AG09319 (cell line): ENCODE data around the gene SCP2D1.

Experiments
- DNase-seq: peaks from one replicate; pipeline ENCODE4 v3.0.0-alpha.2; 2010; ENCODE audit warnings: low read depth; ENCODE audit errors: extremely low read depth
- TF ChIP-seq, protein P1 (sequence below): IDR thresholded peaks from 2 replicates; pipeline ENCODE4 v1.5.1; 2011; ENCODE audit warnings: low read depth, mild to moderate bottlenecking, inconsistent platforms, low read length, moderate library complexity

SCP2D1 gene

DNA sequence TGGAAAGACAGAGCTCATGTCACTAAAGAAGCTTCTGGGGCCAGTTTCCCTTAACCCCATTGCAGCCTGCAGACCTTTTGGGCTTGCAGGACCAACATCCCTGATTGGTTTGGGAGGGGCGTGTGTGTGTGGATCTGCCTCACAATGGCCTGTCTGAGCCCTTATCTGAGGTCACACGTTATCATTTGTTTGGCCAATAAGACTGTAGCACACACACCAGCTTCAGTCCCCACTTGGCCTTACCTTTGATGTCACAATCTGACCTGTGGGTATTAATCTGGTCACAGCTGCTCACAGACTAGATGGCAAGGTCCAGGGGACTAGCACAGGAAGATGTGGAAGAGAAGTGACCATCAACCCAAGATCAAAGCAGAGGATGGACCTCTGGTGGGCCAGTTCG lies at the start of gene SCP2D1:
SCP2D1 (plus strand) TSS at position 301 of the 400 bp plus-strand sequence; CDS start at position 334, 33 bp downstream.
- TF ChIP-seq, protein P1, sequence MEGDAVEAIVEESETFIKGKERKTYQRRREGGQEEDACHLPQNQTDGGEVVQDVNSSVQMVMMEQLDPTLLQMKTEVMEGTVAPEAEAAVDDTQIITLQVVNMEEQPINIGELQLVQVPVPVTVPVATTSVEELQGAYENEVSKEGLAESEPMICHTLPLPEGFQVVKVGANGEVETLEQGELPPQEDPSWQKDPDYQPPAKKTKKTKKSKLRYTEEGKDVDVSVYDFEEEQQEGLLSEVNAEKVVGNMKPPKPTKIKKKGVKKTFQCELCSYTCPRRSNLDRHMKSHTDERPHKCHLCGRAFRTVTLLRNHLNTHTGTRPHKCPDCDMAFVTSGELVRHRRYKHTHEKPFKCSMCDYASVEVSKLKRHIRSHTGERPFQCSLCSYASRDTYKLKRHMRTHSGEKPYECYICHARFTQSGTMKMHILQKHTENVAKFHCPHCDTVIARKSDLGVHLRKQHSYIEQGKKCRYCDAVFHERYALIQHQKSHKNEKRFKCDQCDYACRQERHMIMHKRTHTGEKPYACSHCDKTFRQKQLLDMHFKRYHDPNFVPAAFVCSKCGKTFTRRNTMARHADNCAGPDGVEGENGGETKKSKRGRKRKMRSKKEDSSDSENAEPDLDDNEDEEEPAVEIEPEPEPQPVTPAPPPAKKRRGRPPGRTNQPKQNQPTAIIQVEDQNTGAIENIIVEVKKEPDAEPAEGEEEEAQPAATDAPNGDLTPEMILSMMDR: no peak
- no peak for DNase-seq

DNA sequence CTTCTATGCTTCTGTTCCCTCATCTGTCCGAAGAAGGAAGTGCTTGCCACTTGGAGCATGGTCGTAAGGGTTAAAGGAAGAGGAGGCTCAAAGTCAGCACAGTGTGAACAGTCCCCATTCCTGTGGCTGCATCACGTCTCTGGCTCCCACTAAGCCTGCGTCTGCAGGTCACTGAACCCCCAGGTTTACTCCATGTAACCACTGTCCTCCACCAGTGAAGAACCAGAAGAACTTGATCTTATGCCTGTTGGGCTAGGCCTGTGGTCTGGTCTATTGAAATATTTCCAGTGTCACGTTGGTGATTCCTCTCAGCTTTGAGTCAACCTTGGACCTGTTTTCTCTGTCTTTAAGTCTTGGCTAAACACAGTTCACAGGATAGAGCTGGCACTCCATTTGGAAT lies 45.9 kb upstream of the SCP2D1 start:
- DNase-seq: no peak
- TF ChIP-seq, protein P1: no peak

DNA sequence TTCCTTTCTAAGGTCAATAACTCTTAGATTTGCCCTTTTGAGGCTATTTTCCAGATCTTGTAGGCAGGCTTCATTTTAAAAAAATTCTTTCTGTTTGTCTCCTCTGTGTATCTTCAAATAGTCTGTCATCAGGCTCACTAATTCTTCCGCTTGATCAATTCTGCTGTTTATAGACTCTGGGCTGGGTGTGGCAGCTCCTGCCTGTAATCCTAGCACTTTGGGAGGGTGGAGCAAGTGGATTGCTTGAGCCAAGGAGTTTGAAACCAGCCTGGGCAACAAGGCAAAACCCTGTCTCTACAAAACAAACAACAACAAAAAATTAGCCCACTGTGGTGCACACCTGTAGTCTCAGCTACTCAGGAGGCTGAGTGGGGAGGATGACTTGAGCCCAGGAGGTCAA lies 40.0 kb upstream of the SCP2D1 start:
- DNase-seq: no peak
- TF ChIP-seq, protein P1: no peak

DNA sequence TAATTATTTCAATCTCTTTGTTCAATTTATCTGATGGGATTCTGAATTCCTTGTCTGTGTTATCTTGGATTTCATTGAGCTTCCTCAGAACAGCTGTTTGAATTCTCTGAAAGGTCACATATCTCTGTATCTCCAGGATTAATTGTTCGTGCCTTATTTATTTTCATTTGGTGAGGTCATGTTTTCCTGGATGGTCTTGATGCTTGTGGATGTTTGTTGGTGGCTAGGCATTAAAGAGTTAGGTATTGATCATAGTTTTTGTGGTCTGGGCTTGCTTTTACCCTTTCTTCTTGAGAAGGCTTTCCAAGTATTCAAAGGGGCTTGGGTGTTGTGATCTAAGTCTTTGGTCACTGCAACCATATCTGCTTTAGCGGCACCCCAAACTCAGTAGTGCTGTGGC lies 39.4 kb upstream of the SCP2D1 start:
- DNase-seq: no peak
- TF ChIP-seq, protein P1: no peak

DNA sequence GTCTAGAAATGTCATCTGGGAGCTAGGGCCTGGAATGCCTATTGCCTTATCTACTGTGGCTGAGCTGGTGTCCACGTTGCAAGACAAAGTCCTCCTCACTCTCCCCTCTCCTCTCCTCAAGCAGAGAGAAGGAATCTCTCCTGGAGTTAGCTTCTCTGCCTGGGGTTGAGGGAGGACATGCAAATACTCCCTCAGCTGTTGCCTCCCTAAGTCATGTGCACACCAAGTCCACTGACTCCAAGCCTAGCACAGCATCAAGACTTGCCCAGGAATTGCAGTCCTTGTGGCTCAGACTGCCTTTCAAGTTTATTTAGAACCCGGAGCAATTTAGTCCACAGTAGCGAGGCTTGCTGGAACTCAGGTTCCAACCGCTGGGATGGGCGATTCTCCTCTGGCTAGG lies 38.0 kb upstream of the SCP2D1 start:
- TF ChIP-seq, protein P1: no peak
- DNase-seq: no peak

DNA sequence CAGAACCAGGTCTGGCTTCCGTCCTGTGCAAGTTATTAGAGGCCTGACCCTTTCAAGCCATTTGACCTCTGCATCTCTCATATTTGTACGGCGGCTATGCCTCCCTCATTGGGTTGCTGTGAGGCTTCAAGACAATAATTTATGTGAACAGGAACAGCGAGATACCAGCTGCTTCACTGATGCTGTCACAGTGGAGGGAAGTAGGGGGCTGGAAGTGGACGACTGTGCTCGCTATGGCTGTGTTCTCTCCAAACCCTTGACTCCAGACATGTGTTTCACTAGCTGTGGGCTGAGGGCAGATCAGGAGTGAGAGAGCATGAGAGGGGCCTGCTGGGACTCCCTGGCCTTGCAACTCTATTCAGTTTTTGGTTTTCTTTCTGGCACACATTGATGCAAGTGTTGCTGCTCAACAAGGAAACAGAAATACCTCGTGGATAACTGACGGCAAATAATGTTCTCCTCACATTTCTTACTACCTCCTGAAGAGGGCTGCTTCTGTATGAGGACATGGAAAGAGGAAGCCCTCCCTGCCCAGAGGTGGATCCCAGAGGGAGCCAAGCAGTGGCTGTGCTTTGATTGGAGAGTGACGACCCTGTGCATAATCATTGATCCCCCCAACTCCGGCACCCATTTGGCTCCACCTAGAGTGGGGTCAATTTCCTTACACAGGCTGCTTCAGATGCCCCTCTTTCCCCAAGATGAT lies 34.7 kb upstream of the SCP2D1 start:
- TF ChIP-seq, protein P1: no peak
- no peak for DNase-seq

DNA sequence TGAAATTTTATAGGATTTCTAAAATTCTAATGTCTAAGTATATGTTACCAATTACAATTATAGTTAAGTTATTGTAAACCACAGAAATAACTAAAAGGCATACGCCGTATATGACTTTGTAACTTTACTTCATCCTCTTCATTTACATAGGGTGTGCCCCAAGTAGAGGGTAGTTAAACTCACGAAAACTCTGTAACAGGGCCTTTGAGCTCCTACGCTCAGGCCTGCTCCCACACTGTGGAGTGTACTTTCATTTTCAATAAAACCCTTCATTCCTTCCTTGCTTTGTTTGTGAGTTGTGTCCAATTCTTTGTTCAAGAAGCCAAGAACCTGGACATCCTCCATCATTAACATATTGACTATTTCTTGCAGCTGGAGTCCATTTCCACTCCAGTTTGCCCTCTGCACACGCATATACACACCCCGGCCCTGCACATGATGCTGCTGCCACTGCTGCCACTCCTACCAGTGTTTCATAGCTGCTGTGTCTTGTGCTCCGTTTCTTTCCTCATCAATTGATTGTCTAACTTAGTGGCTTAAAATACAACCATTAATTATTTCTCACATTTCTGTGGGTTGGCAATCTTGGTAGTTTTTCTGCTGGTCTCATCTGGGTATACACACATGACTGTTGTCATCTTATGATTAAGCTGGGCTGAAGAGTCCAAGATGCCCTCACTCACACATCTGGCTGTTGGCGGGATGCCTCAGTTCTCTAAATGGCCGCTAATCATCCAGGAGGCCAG lies 33.0 kb upstream of the SCP2D1 start:
- TF ChIP-seq, protein P1: no peak
- DNase-seq: no peak
